K562 (cell line): ENCODE results near the gene SND1. TPM values are rescaled to one million over a fixed set of nuclear protein-coding genes. Genes with fewer than 3 reads are reported as not detected.

ENCODE experiments used
- ADNP ChIP-seq: fragments of 200-800 bp; sonication (Bioruptor generic); IDR thresholded peaks from 2 replicates; pipeline ENCODE4 v1.6.1; 2016; ENCODE audit warnings: missing genetic modification characterization, missing compliant biosample characterization
- BMI1 ChIP-seq: fragments of 150-350 bp; IDR thresholded peaks from 2 replicates; pipeline ENCODE4 v1.6.1; 2014; ENCODE audit warnings: low read length
- C11orf30 ChIP-seq: fragments of 450-650 bp; IDR thresholded peaks from 2 replicates; pipeline ENCODE4 v1.6.1; 2016; ENCODE audit warnings: low read depth, mild to moderate bottlenecking
- EHMT2 ChIP-seq: fragments of 450-650 bp; IDR thresholded peaks from 2 replicates; pipeline ENCODE4 v1.6.1; 2018; ENCODE audit warnings: antibody characterized with exemption
- ERF ChIP-seq: fragments of 450-650 bp; formaldehyde crosslinking; IDR thresholded peaks from 2 replicates; pipeline ENCODE4 v1.4.0; 2020; ENCODE audit warnings: mild to moderate bottlenecking, mixed read lengths
- GMEB1 ChIP-seq: fragments of 250-450 bp; sonication (Bioruptor Pico); IDR thresholded peaks from 2 replicates; pipeline ENCODE4 v1.4.0; 2020; ENCODE audit warnings: mild to moderate bottlenecking
- HMG20B ChIP-seq: fragments of 250-450 bp; sonication (Bioruptor Pico); IDR thresholded peaks from 2 replicates; pipeline ENCODE4 v1.5.0; 2021; ENCODE audit warnings: mild to moderate bottlenecking
- HNRNPL ChIP-seq: fragments of 200-400 bp; formaldehyde crosslinking; IDR thresholded peaks from 2 replicates; pipeline ENCODE4 v1.6.1; 2017; ENCODE audit warnings: low read depth, mild to moderate bottlenecking, low read length
- HOMEZ ChIP-seq: fragments of 250-450 bp; sonication (Bioruptor Pico); IDR thresholded peaks from 2 replicates; pipeline ENCODE4 v1.4.0; 2020; ENCODE audit warnings: mild to moderate bottlenecking, moderate library complexity
- KLF1 ChIP-seq: fragments of 450-650 bp; IDR thresholded peaks from 2 replicates; pipeline ENCODE4 v1.6.1; 2016; ENCODE audit warnings: missing genetic modification characterization, missing compliant biosample characterization
- LEF1 ChIP-seq: fragments of 450-650 bp; IDR thresholded peaks from 2 replicates; pipeline ENCODE4 v1.6.1; 2016; ENCODE audit warnings: mild to moderate bottlenecking
- MAFF ChIP-seq: IDR thresholded peaks from 2 replicates; pipeline ENCODE4 v1.6.1; 2012; ENCODE audit warnings: low read length, improper control_type of control experiment
- NR2F6 ChIP-seq: fragments of 450-650 bp; formaldehyde crosslinking; IDR thresholded peaks from 2 replicates; pipeline ENCODE4 v1.4.0; 2020; ENCODE audit warnings: mild to moderate bottlenecking
- PHF21A ChIP-seq: fragments of 450-650 bp; IDR thresholded peaks from 2 replicates; pipeline ENCODE4 v1.6.1; 2017; ENCODE audit warnings: low read depth, borderline replicate concordance
- RBM17 ChIP-seq: fragments of 200-400 bp; formaldehyde crosslinking; IDR thresholded peaks from 2 replicates; pipeline ENCODE4 v1.6.1; 2017; ENCODE audit warnings: low read depth, mild to moderate bottlenecking, low read length, borderline replicate concordance
- RCOR1 ChIP-seq, 2 experiments: IDR thresholded peaks; 2 replicates each; pipeline ENCODE4 v1.6.1; 2012; ENCODE audit warnings: low read depth in 2 of 2, low read length in 2 of 2, borderline replicate concordance in 1 of 2, improper control_type of control experiment in 1 of 2
- RNF2 ChIP-seq: sonication (generic); IDR thresholded peaks from 2 replicates; pipeline ENCODE4 v1.6.1; 2016
- TARDBP ChIP-seq: fragments of 450-650 bp; IDR thresholded peaks from 2 replicates; pipeline ENCODE4 v1.6.1; 2016
- TEAD2 ChIP-seq: fragments of 450-650 bp; IDR thresholded peaks from 2 replicates; pipeline ENCODE4 v1.6.1; 2016; ENCODE audit warnings: missing genetic modification characterization, control low read depth, missing compliant biosample characterization
- TFE3 ChIP-seq: fragments of 450-650 bp; formaldehyde crosslinking; IDR thresholded peaks from 2 replicates; pipeline ENCODE4 v1.4.0; 2020; ENCODE audit warnings: mild to moderate bottlenecking, mixed read lengths
- ZNF589 ChIP-seq: fragments of 200-800 bp; sonication (Bioruptor generic); IDR thresholded peaks from 2 replicates; pipeline ENCODE4 v1.6.1; 2016; ENCODE audit warnings: low read depth, missing genetic modification characterization, missing compliant biosample characterization
- polyA plus RNA-seq, 8 experiments: library from polyadenylated mRNA; depleted of rRNA in 4 of 8; stranded (reverse) in 5 of 8; unstranded in 3 of 8; fragments of >200 nt; fragmentation: Nextera tagmentation in 2 of 8; fragmentation: Illumina TruSeq in 1 of 8; extraction: Ambion mirVana in 2 of 8; extraction: Trizol in 1 of 8; gene quantifications; 2 replicates each; pipeline versions ENCODE4 v1.2.1 to v1.2.3, GENCODE V29; 2011 to 2014; ENCODE audit warnings: inconsistent platforms in 1 of 8, missing spikeins in 1 of 8
- total RNA-seq, 7 experiments: library from RNA; depleted of rRNA in 6 of 7; stranded (reverse); fragments of >200 nt in 6 of 7; fragmentation: Illumina TruSeq in 2 of 7; extraction: Trizol in 2 of 7; gene quantifications; 2 replicates each; pipeline versions ENCODE4 v1.2.1 to v1.2.3, GENCODE V29; 2011 to 2021; ENCODE audit warnings: low replicate concordance in 1 of 7
- TF ChIP-seq, protein P1 (sequence below): fragments of 450-650 bp; IDR thresholded peaks from one replicate; pipeline ENCODE4 v1.6.1; 2018; ENCODE audit warnings: mild to moderate bottlenecking, moderate library complexity; ENCODE audit not compliant: partially characterized antibody

Gene SND1
- total and polyA plus RNA-seq, 9 of the 15 experiments (the other 6 are each of a cell fraction or from before 2014, with no cell fraction given), result 46.5 to 307 (median 191) TPM

DNA sequence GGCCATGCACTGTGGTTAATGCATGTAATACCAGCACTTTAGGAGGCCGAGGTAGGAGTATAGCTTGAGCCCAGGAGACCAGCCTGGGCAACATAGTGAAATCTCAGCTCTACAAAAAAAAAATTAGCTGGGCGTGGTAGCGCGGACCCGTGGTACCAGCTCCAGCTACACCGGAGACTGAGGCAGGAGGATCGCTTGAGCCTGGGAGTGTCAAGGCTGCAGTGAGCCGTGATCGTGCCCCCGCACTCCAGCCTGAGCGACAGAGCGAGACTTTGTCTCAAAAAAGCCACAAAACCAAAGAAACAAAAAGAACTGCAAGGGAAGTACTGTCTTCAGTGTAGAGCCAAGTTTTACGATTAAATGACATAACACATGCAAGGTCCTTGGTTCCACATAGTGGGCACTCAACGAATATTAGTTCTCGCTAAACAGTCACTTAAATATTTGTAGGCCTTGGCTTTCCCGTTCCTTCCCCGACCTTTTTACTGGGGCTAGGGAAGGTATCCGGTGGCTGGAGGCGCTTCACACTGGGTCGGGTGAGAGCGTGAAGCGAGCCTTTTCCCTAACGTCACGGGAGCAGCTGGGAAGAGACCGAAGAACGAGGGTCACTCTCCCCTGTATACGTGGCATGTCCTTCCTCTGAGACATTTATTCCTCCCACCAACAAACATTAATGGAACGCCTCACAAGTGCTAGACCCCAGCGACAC is 993 bp upstream of the SND1 start (continued):
- TF ChIP-seq TEAD2 (tag) (no peak), NR2F6 (CRISPR knock-in tag) (no peak), MAFF (no peak), KLF1 (tag) (no peak), RBM17 (no peak), HNRNPL (no peak), RCOR1 (IDR thresholded peaks at IDR 0.05; ENCODE audit: borderline replicate concordance in 1 of 2, low read depth in 2 of 2, low read length in 2 of 2) (no peak; a peak in 1 of 4 replicates), BMI1 (no peak), GMEB1 (CRISPR knock-in tag) (no peak), ADNP (tag) (no peak), HMG20B (no peak), EHMT2 (no peak), RNF2 (no peak), LEF1 (no peak), TARDBP (no peak), HOMEZ (CRISPR knock-in tag) (no peak), PHF21A (no peak), ZNF589 (no peak; the same call in 1 of the 2 replicates), ERF (CRISPR knock-in tag) (no peak), TFE3 (no peak), C11orf30 (no peak)
- TF ChIP-seq, protein P1, sequence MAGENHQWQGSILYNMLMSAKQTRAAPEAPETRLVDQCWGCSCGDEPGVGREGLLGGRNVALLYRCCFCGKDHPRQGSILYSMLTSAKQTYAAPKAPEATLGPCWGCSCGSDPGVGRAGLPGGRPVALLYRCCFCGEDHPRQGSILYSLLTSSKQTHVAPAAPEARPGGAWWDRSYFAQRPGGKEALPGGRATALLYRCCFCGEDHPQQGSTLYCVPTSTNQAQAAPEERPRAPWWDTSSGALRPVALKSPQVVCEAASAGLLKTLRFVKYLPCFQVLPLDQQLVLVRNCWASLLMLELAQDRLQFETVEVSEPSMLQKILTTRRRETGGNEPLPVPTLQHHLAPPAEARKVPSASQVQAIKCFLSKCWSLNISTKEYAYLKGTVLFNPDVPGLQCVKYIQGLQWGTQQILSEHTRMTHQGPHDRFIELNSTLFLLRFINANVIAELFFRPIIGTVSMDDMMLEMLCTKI, result no peak
